Stimulated activated naive B cell treated with anti-CD40 and anti-IgM and Interleukin-4, amounts not matched to agents 10 μg/mL and 1 μg/mL and 100 μg/mL, for 72 hours (primary cell): ENCODE results near the gene ACOT4.

Experiments
- ATAC-seq, 2 donors: fragments of 150-1000 bp; cut with Tn5 transposase; replicated peaks; 2 replicates each; pipeline ENCODE4 v1.10.0; 2021; ENCODE audit warnings: moderate library complexity in 1 of 2
- DNase-seq: peaks from one replicate; pipeline ENCODE4 v3.0.0; 2021
- H3K27ac Mint-ChIP-seq: one replicate; pipeline ENCODE4 v1.8.0; 2022; ENCODE audit warnings: mild to moderate bottlenecking, mixed read lengths
- H3K27me3 Mint-ChIP-seq, 2 donors: one replicate each; pipeline ENCODE4 v1.8.0; 2022; ENCODE audit warnings: mixed read lengths in 2 of 2
- H3K36me3 Mint-ChIP-seq, 2 donors: one replicate each; pipeline ENCODE4 v1.8.0; 2022; ENCODE audit warnings: mixed read lengths in 2 of 2, mild to moderate bottlenecking in 1 of 2
- H3K4me1 Mint-ChIP-seq, 2 donors: one replicate each; pipeline ENCODE4 v1.8.0; 2022; ENCODE audit warnings: mixed read lengths in 2 of 2, mild to moderate bottlenecking in 1 of 2
- H3K4me3 Mint-ChIP-seq, 2 donors: one replicate each; pipeline ENCODE4 v1.8.0; 2022; ENCODE audit warnings: mild to moderate bottlenecking in 2 of 2, mixed read lengths in 2 of 2, moderate library complexity in 1 of 2
- H3K9me3 Mint-ChIP-seq, 2 donors: one replicate each; pipeline ENCODE4 v1.8.0; 2022; ENCODE audit warnings: mixed read lengths in 2 of 2, mild to moderate bottlenecking in 1 of 2

Gene ACOT4

DNA sequence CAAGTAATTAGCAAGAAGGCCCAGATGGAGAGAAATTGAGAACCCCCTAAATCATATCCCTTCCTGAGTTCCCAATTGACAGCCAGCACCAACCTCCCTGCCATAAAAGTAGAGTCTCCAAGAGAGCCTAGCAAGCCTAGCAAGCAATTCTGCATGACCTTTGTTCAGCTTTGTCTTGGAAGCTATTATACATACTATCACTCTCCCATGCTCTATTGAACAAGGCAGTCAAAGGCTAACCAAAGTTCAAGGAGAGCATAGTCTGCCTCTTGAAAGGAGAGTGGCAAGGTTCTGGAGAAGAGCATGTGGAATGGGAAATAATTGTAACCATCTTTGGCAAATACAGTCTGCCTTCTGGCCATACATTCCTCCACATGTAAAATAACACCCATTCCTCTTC is 7.8 kb downstream of the ACOT4 start:
- no peak for ATAC-seq
- Mint-ChIP-seq H3K27ac (no peak overlapping the region), H3K4me3 (no peak overlapping the region), H3K4me1 (no peaks in the 10 kb centered on the region), H3K27me3 (no peaks in the 10 kb centered on the region), H3K36me3 (no peaks in the 10 kb centered on the region), H3K9me3 (no peaks in the 10 kb centered on the region)
- no peak for DNase-seq

DNA sequence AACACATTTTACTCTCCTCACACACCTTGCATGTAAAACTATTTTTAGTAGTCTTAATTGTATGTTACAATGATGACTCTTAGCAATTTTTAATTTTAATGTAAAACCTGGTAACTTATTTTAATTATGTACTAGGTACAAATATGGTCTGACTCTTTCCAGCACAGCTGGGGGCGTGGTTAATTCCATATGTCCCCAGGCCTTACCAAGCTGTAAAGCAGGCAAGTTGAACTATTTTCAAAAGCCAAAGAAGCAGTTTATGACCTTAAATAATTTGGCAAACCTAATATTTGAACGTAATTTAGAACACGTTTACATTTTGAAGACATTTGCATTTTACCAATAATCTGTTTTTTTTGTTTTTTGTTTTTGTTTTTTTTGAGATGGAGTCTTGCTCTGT is 11.3 kb downstream of the ACOT4 start:
- Mint-ChIP-seq H3K9me3 (no peaks in the 10 kb centered on the region), H3K27ac (no peak overlapping the region), H3K4me3 (no peak overlapping the region), H3K36me3 (peaks cover 0 to 1% of the 10 kb centered on the region in 2 donors), H3K4me1 (no peaks in the 10 kb centered on the region), H3K27me3 (peaks cover 0 to under 1% of the 10 kb centered on the region in 2 donors)
- ATAC-seq (no peak), DNase-seq (no peak)

DNA sequence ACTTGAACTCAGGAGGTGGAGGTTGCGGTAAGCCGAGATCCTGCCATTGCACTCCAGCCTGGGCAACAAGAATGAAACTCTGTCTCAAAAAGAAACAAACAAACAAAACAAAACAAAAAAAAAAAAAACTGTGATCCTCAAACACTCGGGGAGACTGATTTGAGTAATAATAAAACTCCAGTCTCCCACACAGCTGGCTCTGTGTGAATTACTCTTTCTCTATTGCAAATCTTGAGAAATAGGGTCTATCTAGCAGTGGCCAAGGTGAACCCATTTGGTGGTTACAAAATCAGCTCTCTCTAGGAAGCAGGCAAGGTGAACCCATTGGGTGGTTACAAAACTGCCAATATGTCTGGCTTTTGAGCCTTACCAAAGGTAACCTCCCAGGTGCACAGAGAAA is 14.6 kb downstream of the ACOT4 start:
- H3K4me3 Mint-ChIP-seq, result no peak overlapping the region
- no peak overlapping the region for H3K27ac Mint-ChIP-seq
- peaks cover 9 to 13% of the 10 kb centered on the region in 2 donors for H3K27me3 Mint-ChIP-seq
- H3K4me1 Mint-ChIP-seq, result no peaks in the 10 kb centered on the region
- no peaks in the 10 kb centered on the region for H3K9me3 Mint-ChIP-seq
- no peak for DNase-seq
- H3K36me3 Mint-ChIP-seq, result peaks cover 0 to 1% of the 10 kb centered on the region in 2 donors
- ATAC-seq, result no peak

DNA sequence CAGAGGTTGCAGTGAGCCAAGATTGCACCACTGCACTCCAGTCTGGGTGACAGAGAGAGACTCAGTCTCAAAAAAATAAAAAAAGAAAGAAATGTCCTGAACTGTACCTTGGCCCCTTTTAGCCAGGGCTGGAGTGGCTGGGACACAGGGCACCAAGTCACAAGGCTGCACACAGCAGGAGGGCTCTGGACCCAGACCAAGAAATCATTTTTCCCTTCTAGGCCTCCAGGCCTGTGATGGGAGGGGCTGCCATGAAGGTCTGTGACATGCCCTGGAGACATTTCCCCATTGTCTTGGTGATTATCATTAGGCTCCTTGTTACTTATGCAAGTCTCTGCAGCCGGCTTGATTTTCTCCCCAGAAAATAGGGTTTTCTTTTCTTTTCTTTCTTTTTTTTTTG is 15.6 kb downstream of the ACOT4 start:
- no peaks in the 10 kb centered on the region for H3K9me3 Mint-ChIP-seq
- H3K27ac Mint-ChIP-seq, result no peak overlapping the region
- H3K27me3 Mint-ChIP-seq, result peaks cover 10 to 15% of the 10 kb centered on the region in 2 donors
- peaks cover 0 to 1% of the 10 kb centered on the region in 2 donors for H3K36me3 Mint-ChIP-seq
- H3K4me1 Mint-ChIP-seq, result peaks cover 0 to 3% of the 10 kb centered on the region in 2 donors
- DNase-seq (no peak), ATAC-seq (no peak)
- H3K4me3 Mint-ChIP-seq, result no peak overlapping the region

DNA sequence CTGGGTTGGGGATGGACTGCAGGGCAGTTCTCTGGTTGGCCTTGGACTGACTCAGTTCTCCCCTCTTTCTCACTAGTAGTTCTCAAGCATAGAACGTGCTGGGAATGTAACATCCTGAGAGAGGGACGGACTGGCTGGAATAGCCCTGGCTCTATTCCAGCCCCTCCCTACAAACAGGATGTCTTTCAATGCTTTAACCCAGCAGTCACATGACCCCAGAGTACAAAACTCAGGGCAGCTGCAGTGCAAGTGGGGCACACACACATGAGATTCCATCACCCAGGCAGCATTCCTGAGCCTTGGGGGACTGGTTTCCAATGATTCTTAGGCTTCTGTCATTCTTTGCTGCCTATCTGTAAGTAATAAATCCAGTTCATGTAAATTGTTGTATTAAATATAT is 19.0 kb downstream of the ACOT4 start:
- no peaks in the 10 kb centered on the region for H3K36me3 Mint-ChIP-seq
- peaks cover 10 to 23% of the 10 kb centered on the region in 2 donors for H3K27me3 Mint-ChIP-seq
- DNase-seq (no peak), ATAC-seq (no peak)
- H3K27ac Mint-ChIP-seq, result no peak overlapping the region
- H3K4me1 Mint-ChIP-seq, result peaks cover 0 to 6% of the 10 kb centered on the region in 2 donors
- H3K9me3 Mint-ChIP-seq, result no peaks in the 10 kb centered on the region
- H3K4me3 Mint-ChIP-seq, result no peak overlapping the region

DNA sequence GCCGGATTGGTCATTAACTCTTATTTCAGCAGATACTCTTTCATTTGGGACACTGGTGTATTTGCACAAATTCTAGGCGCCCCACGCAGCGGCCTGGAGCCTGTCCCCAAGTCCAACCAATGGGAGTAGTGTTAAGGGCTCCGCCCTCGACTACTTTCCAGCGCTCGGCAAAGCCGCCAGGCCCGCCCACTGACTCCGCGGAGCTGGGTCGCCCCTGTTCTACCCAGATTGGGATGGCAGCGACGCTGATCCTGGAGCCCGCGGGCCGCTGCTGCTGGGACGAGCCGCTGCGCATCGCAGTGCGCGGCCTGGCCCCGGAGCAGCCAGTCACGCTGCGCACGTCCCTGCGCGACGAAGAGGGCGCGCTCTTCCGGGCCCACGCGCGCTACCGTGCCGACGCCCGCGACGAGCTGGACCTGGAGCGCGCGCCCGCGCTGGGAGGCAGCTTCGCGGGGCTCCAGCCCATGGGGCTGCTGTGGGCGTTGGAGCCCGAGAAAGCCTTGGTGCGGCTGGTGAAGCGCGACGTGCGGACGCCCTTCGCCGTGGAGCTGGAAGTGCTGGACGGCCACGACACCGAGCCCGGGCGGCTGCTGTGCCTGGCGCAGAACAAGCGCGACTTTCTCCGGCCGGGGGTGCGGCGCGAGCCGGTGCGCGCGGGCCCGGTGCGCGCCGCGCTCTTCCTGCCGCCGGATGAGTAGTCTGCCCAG is 20.8 kb downstream of the ACOT4 start, which contains the start of gene ACOT6:
TSS of gene ACOT6 (plus strand) at position 179 of the 707 bp plus-strand sequence. CDS start at position 234, 55 bp downstream.
- Mint-ChIP-seq H3K4me3 (peak within 1 kb of the TSS; percentile 87 to 88), H3K27ac (peak within 1 kb of the TSS; percentile 47), H3K9me3 (no peaks in the 10 kb centered on the region), H3K27me3 (peaks cover 10 to 23% of the 10 kb centered on the region in 2 donors), H3K36me3 (no peaks in the 10 kb centered on the region), H3K4me1 (peaks cover 0 to 6% of the 10 kb centered on the region in 2 donors)
- ATAC-seq (peak; percentile 90 to 93), DNase-seq (peak; percentile 52)

DNA sequence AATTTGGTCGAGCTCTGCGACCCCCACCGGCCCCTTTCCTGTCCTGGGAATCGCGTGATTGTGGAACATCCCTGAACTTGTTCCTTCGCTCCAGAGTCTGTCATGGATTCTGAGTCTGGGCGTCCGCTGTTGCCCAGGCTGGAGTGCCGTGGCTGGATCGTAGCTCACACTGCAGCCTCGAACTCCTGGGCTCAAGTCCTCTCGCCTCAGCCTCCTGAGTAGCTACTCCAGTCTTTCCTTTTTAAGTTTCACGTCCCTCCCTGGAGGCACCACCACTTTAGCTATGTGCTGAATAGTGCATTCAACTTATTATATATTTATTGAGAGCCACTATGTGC is 21.3 kb downstream of the ACOT4 start:
- Mint-ChIP-seq H3K4me1 (peaks cover 0 to 6% of the 10 kb centered on the region in 2 donors), H3K27me3 (peaks cover 10 to 22% of the 10 kb centered on the region in 2 donors), H3K27ac (peak overlapping the region; percentile 47), H3K9me3 (no peaks in the 10 kb centered on the region), H3K36me3 (no peaks in the 10 kb centered on the region), H3K4me3 (peak overlapping the region; percentile 87 to 88)
- ATAC-seq (peak; percentile 17 to 24), DNase-seq (no peak)

DNA sequence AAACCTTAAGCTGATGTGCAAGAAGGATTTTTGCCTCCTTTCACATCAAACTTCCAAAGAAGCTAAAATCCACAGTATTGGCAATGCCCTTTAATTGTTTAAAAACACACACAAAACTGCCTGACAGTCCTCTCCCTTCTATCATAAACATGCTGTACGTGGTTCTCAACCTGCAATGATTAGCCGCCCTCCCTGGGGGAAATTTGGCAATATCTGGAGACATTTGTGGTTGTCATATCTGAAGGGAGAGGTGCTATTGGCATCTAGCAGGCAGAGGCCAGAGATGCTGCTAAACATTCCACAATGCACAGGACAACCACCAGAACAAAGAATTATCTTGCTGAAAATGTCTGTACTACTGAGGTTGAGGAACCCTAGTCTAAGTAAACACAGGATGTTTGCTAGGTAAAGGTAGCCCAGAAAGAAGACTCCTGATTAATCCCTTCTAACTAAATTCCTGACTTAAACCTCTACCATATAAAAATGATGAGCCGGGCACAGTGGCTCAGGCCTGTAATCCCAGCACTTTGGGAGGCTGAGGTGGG is 21.8 kb downstream of the ACOT4 start:
- Mint-ChIP-seq H3K4me1 (peaks cover 0 to 6% of the 10 kb centered on the region in 2 donors), H3K36me3 (no peaks in the 10 kb centered on the region), H3K4me3 (peak overlapping the region in 1 of 2 donors; percentile 87), H3K27me3 (peaks cover 5 to 18% of the 10 kb centered on the region in 2 donors), H3K9me3 (no peaks in the 10 kb centered on the region), H3K27ac (peak overlapping the region; percentile 51)
- no peak for ATAC-seq
- no peak for DNase-seq

DNA sequence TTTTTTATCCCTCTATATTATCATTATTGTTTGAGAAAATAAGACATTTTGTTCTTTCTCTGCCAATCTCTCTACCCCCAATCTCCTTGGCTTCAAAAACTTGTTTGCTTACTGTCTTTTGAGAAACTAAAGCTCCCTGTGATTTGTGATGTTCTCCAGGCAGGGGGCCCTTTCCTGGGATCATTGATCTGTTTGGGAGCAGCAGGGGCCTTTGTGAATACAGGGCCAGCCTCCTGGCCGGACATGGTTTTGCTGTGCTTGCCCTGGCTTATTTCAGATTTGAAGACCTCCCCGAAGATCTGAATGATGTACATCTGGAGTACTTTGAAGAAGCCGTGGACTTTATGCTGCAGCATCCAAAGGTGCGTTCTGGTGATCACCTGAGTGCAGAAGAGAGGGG is 25.2 kb downstream of the ACOT4 start:
- Mint-ChIP-seq H3K4me3 (no peak overlapping the region), H3K27me3 (peaks cover 0 to 14% of the 10 kb centered on the region in 2 donors), H3K36me3 (no peaks in the 10 kb centered on the region), H3K4me1 (peaks cover 0 to 6% of the 10 kb centered on the region in 2 donors), H3K27ac (no peak overlapping the region), H3K9me3 (no peaks in the 10 kb centered on the region)
- ATAC-seq (no peak), DNase-seq (no peak)

DNA sequence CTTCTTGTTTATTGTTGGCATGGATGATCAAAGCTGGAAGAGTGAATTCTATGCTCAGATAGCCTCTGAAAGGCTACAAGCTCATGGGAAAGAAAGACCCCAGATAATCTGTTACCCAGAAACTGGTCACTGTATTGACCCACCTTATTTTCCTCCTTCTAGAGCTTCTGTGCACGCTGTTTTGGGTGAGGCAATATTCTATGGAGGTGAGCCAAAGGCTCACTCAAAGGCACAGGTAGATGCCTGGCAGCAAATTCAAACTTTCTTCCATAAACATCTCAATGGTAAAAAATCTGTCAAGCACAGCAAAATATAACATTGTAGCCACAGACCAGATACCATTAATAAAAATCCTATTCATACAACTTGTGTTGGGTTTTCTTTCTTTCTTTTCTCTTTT is 27.9 kb downstream of the ACOT4 start:
- peaks cover 0 to 7% of the 10 kb centered on the region in 2 donors for H3K27me3 Mint-ChIP-seq
- no peaks in the 10 kb centered on the region for H3K9me3 Mint-ChIP-seq
- DNase-seq (no peak), ATAC-seq (no peak)
- H3K4me1 Mint-ChIP-seq, result no peaks in the 10 kb centered on the region
- H3K36me3 Mint-ChIP-seq, result no peaks in the 10 kb centered on the region
- no peak overlapping the region for H3K4me3 Mint-ChIP-seq
- no peak overlapping the region for H3K27ac Mint-ChIP-seq

DNA sequence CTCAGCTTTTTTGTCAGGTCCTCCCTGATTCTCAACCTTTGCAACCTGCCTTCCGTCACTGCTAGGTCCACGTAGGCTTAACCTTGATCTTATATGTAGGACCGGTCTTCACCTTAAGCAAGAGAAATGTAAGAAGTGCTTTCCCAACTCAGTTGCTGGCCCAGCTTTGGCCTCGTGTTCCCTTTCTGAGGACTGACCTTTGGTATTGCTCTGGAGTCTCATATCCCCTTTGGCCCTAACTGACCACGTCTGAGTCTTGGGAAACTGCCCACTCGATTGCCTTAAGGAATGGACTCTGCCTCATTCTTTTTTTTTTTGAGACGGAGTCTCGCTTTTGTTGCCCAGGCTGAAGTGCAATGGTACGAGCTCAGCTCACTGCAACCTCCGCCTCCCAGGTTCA is 28.6 kb downstream of the ACOT4 start:
- no peak overlapping the region for H3K4me3 Mint-ChIP-seq
- H3K36me3 Mint-ChIP-seq, result no peaks in the 10 kb centered on the region
- DNase-seq (no peak), ATAC-seq (no peak)
- no peak overlapping the region for H3K27ac Mint-ChIP-seq
- no peaks in the 10 kb centered on the region for H3K4me1 Mint-ChIP-seq
- H3K9me3 Mint-ChIP-seq, result no peaks in the 10 kb centered on the region
- peaks cover 0 to 7% of the 10 kb centered on the region in 2 donors for H3K27me3 Mint-ChIP-seq

DNA sequence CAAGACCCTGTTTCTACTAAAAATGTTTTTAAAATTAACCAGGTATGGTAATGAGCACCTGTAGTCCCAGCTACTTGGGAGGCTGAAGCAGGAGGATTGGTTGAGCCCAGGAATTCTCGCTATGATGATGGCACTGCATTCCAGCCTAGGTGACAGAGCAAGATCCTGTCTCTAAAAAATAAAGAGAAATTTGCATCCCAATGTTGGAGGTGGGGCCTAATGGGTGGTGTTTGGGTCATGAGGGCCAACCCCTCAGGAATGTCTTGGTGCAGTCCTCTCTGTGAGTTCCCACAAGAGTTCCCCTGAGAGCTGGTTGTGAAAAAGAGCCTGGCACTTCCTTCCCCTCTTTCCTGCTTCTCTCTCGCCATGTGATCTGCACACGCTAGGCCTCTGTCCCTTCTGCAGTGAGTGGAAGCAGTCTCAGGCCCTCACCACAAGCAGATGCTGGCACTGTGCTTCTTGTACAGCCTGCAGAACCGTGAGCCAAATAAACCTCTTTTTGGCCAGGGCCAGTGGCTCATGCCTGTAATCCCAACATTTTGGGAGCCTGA is 31.9 kb downstream of the ACOT4 start:
- Mint-ChIP-seq H3K4me1 (no peaks in the 10 kb centered on the region), H3K27me3 (peaks cover 0 to 7% of the 10 kb centered on the region in 2 donors), H3K4me3 (no peak overlapping the region), H3K27ac (no peak overlapping the region), H3K9me3 (no peaks in the 10 kb centered on the region), H3K36me3 (no peaks in the 10 kb centered on the region)
- DNase-seq (no peak), ATAC-seq (no peak)

DNA sequence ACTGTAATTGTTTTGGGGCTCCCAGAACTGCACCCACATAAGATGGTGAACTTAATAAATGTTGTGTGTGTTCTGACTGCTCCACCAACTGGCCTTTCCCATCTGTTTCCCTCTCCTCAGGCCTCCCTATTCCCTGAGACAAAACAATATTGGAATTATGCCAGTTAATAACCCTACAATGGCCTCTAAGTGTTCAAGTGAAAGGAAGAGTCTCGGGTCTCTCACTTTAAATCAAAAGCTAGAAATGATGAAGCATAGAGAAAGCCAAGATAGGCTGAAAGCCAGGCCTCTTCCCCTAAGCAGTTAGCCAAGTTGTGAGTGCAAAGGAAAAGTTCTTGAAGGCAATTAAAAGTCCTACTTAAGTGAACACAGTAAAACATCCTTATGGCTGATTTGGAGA is 34.0 kb downstream of the ACOT4 start:
- no peak for ATAC-seq
- peaks cover 4 to 12% of the 10 kb centered on the region in 2 donors for H3K27me3 Mint-ChIP-seq
- H3K36me3 Mint-ChIP-seq, result no peaks in the 10 kb centered on the region
- H3K9me3 Mint-ChIP-seq, result no peaks in the 10 kb centered on the region
- no peak overlapping the region for H3K27ac Mint-ChIP-seq
- no peak for DNase-seq
- no peaks in the 10 kb centered on the region for H3K4me1 Mint-ChIP-seq
- no peak overlapping the region for H3K4me3 Mint-ChIP-seq

DNA sequence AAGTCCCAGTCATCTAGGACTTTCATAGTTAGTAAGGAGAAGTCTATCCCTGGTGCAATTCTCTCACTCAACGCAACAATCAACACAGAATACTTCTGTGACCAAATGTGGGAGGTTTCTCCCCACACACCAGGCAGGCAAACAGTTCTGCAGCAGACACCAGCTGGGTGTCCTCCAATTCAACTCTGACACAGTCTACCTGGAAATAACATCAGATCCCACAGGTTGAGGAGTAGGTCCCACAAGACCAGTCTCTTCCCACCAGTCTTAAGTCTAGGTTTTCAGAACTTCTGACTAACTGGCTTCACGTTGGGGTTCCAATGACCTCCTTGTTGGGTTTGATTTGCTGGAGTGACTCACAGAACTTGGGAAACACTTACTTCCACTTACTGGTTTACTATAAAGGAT is 35.5 kb downstream of the ACOT4 start:
- no peaks in the 10 kb centered on the region for H3K36me3 Mint-ChIP-seq
- no peaks in the 10 kb centered on the region for H3K9me3 Mint-ChIP-seq
- H3K4me3 Mint-ChIP-seq, result no peak overlapping the region
- H3K4me1 Mint-ChIP-seq, result no peaks in the 10 kb centered on the region
- ATAC-seq (no peak), DNase-seq (no peak)
- no peak overlapping the region for H3K27ac Mint-ChIP-seq
- peaks cover 7 to 12% of the 10 kb centered on the region in 2 donors for H3K27me3 Mint-ChIP-seq
